ENCODE measurements around the gene MOB3A. TPM values are rescaled to one million over a fixed set of nuclear protein-coding genes. Genes with fewer than 3 reads are reported as not detected.

The MOB3A gene
- total RNA-seq, 2 experiments from 2014 or later: 148 to 156 TPM

DNA sequence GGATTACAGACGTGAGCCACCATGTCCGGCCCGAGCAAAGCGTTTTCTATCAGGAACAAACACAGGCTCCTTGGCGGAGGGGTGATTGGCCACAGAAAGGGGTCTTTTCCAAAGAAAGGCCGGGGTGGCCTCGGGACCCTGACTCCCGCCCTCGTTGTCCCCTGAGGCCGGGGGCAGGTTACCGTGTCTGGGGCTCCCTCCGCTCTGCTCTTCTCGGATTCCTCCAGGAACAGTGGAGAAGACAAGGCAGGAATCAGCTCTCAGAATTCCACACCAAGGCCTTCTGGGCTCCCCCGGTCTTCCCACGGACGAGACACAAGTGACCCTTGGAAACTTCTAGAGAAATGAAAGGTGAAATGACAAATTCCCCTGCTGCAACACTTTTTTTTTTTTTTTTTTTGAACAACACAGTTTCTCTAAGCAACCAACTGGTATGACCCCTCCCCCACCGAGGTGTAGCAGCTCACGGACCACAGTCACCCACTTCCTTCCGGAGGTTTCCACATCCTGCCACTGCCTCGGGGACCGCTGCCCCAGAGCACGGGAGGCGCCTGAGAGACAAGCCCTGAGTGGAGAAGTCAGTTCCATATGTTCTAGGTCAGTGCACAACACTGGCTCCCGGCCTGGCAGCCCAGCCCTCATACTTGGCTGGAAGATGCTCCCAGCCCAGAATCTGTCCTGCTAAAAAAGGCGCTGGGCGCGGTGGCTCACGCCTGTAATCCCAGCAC is 11.0 kb downstream of the MOB3A start:
- ChIA-PET CTCF (interaction anchor here (0.6 to 2.0 kb wide), 2 partner anchors 10 to 151 kb away, joined by 3 to 7 read pairs; no protein-coding TSS in a partner anchor), POLR2A (interaction anchor here (0.9 kb wide), 1 partner anchor 80 kb away, joined by 3 read pairs; no protein-coding TSS in a partner anchor)
- Mint-ChIP-seq H3K9me3 (ENCODE audit: low read depth) (no peaks in the 10 kb centered on the region), H3K27ac (peak overlapping the region; percentile 99), H3K36me3 (ENCODE audit: low read depth) (peaks cover 59% of the 10 kb centered on the region), H3K27me3 (no peaks in the 10 kb centered on the region), H3K4me3 (peak overlapping the region; percentile 96), H3K4me1 (peaks cover 57% of the 10 kb centered on the region)
- ATAC-seq (peak; percentile 64), DNase-seq (peak; percentile 97)
- intact Hi-C loops (cut with DNase I, micrococcal nuclease): loop anchor here (1.0 to 5.0 kb wide), 7 partner anchors 11 to 68 kb away; partner anchors contain the start of genes BTBD2 (in 2 of the 2), AP3D1 (in 1 of the 2), IZUMO4 (in 1 of the 2) and MKNK2 (in 1 of the 2)

DNA sequence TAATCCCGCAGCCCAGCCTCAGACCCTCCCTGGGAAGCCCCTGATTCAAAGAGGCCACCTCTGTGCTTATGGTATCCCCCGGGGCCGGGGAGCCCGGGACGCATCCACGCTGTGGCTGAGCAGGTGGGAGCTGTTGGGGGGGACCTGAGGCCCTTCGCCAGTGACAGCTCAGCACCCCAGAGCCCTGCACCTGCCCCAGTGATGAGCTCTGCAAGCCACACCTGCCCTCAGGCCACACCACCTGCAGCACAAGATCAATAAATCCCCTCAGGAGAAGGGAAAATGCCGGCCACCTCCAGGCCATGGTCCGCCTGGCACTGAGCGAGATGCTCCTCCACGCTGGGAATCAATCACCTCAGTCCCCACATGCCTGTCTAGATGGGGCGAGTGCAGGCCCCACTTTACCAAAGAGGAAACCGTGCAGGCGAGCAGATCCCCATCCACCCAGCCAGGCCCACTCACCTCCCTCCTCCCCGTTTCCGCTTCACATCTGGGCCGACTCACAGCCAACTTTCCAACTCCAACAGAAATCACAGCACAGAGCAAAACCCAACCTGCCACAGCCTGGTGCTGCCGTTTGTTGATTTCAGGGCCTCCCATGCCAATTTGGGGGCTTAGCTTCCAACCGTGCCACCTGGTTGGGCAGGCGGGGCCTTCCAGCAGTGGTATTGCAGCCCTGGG is 12.8 kb downstream of the MOB3A start:
- H3K27me3 Mint-ChIP-seq: no peaks in the 10 kb centered on the region
- peak; percentile 21 for ATAC-seq
- peaks cover 68% of the 10 kb centered on the region for H3K36me3 Mint-ChIP-seq (ENCODE audit: low read depth)
- ChIA-PET POLR2A (interaction anchor here (0.6 to 1.1 kb wide), 3 partner anchors 11 to 186 kb away, joined by 4 to 5 read pairs (median 4); no protein-coding TSS in a partner anchor), CTCF (interaction anchor here (0.6 to 1.2 kb wide), 5 partner anchors 13 to 477 kb away, joined by 3 to 5 read pairs (median 4); no protein-coding TSS in a partner anchor)
- peak; percentile 83 for DNase-seq
- H3K4me3 Mint-ChIP-seq: peak overlapping the region; percentile 96
- intact Hi-C loops (cut with DNase I, micrococcal nuclease): loop anchor here (2.0 to 5.0 kb wide), 2 partner anchors 13 to 66 kb away; partner anchors contain the start of genes BTBD2 (in 2 of the 2), IZUMO4 (in 1 of the 2) and MOB3A (in 1 of the 2)
- H3K4me1 Mint-ChIP-seq: peaks cover 55% of the 10 kb centered on the region
- peak overlapping the region; percentile 99 for H3K27ac Mint-ChIP-seq
- no peaks in the 10 kb centered on the region for H3K9me3 Mint-ChIP-seq (ENCODE audit: low read depth)

DNA sequence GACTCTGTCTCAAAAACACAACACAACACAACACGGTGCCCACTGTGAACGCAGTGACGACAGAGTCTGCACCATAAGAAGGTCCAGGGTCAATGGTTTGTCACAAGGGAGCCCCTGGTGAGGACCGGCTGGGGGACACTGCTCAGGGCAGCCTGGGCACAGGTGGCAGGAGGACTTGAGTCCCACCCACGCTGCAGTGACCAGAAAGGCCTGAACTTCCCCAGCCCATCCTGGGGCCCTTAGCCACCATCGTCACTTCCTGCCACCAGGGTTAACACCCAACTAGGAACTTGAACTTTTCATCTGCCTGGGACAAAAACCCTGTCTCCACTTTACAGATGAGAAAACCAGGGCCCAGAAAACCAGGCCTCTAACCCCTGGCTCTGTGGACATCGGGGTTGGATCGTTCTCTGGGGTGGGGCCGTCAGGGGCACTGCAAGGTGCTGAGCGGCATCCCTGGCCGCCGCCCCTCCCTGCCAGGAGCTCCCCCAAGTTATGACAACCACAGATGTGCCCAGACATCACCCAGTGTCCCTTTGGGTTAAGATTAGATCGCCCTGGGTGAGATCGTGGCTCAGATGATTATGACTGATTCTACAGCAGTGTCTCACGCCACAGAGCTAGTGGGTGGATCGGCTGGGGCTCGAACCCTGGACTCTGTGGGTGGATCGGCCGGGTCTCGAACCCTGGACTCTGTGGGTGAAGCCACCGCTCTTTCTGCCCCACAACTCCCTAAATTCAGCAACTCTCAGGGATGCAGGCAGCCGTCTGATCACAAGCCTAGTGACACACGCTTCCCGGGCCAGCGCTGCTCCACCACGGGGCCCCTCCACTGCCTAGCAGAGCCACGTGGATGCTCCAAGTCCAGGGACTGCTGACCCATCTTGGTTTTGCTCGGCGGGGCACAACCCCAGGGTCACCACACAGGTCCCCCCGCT is 14.0 kb downstream of the MOB3A start:
- peak overlapping the region; percentile 96 for H3K4me3 Mint-ChIP-seq
- DNase-seq (peak; percentile 72), ATAC-seq (peak; percentile 30)
- peak overlapping the region; percentile 99 for H3K27ac Mint-ChIP-seq
- no peaks in the 10 kb centered on the region for H3K9me3 Mint-ChIP-seq (ENCODE audit: low read depth)
- CTCF ChIA-PET: interaction anchor here (0.5 to 1.2 kb wide), 5 partner anchors 12 to 76 kb away, joined by 3 to 5 read pairs (median 4); no protein-coding TSS in a partner anchor
- no peaks in the 10 kb centered on the region for H3K27me3 Mint-ChIP-seq
- H3K36me3 Mint-ChIP-seq (ENCODE audit: low read depth): peaks cover 75% of the 10 kb centered on the region
- POLR2A ChIA-PET: interaction anchor here (0.6 kb wide), 2 partner anchors 25 to 47 kb away, joined by 3 to 4 read pairs; no protein-coding TSS in a partner anchor
- peaks cover 43% of the 10 kb centered on the region for H3K4me1 Mint-ChIP-seq
- intact Hi-C loops (cut with DNase I, micrococcal nuclease): loop anchor here (2.0 to 5.0 kb wide), 2 partner anchors 15 to 65 kb away; partner anchors contain the start of genes BTBD2 (in 2 of the 2), IZUMO4 (in 1 of the 2) and MOB3A (in 1 of the 2)

DNA sequence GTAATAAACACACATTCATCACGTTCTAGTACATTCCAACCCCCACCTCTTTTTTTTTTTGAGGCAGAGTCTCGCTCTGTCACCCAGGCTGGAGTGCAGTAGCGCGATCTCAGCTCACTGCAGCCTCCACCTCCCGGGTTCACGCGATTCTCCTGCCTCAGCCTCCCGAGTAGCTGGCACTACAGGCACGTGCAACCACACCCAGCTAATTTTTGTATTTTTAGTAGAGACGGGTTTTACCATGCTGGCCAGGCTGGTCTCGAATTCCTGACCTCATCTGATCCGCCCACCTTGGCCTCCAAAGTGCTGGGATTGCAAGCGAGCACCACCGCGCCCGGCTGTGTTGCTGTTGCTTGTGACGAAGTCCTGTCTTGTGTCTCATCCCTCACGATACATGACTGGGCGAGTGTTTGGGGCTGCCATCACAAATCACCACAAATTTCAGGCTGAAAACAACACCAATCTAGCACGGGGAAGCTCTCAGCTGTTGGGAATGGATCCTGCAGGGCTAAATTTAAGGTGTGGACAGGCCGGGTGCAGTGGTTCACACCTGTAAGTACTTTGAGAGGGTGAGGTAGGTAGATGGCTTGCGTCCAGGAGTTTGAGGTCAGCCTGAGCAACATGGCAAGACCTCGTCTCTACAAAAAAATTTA is 15.7 kb downstream of the MOB3A start:
- H3K27ac Mint-ChIP-seq: peak overlapping the region; percentile 99
- ATAC-seq (no peak), DNase-seq (no peak)
- H3K4me1 Mint-ChIP-seq: peaks cover 38% of the 10 kb centered on the region
- no peaks in the 10 kb centered on the region for H3K27me3 Mint-ChIP-seq
- ChIA-PET CTCF (interaction anchor here (0.6 to 1.3 kb wide), 3 partner anchors 11 to 531 kb away, joined by 3 to 4 read pairs (median 3); no protein-coding TSS in a partner anchor), POLR2A (no interaction called here)
- intact Hi-C loops (cut with DNase I, micrococcal nuclease): loop anchor here (5.0 kb wide), 1 partner anchor 63 kb away; the partner anchor contains the start of gene BTBD2 (in 2 of the 2)
- peak overlapping the region; percentile 96 for H3K4me3 Mint-ChIP-seq
- H3K9me3 Mint-ChIP-seq (ENCODE audit: low read depth): no peaks in the 10 kb centered on the region
- peaks cover 87% of the 10 kb centered on the region for H3K36me3 Mint-ChIP-seq (ENCODE audit: low read depth)

DNA sequence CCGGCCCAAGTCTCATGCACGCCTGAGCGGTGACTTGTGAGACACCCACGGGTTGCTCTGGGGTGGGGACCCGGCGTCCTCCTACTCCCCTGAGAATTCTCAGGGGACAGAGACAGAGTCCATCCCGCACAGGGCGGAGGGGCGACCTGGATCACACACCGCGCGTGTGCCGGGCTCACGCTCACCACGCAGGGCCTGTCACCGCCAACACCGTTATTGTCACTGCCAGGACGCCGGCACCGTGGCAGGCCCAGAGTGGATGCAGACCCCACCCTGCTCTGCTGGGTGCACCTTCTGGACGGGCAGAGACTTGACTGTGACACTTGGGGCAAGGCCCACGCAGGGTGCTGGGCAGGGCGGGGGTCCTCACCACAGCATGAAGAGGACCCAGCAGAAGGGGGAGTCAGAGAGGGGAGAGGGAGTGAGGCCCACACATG is 16.2 kb downstream of the MOB3A start:
- Mint-ChIP-seq H3K9me3 (ENCODE audit: low read depth) (no peaks in the 10 kb centered on the region), H3K4me3 (peak overlapping the region; percentile 96), H3K36me3 (ENCODE audit: low read depth) (peaks cover 84% of the 10 kb centered on the region), H3K27ac (peak overlapping the region; percentile 99), H3K27me3 (no peaks in the 10 kb centered on the region), H3K4me1 (peaks cover 36% of the 10 kb centered on the region)
- ATAC-seq (no peak), DNase-seq (no peak)
- intact Hi-C loops (cut with DNase I, micrococcal nuclease): loop anchor here (5.0 kb wide), 1 partner anchor 63 kb away; the partner anchor contains the start of gene BTBD2 (in 2 of the 2)
- POLR2A ChIA-PET: no interaction called here
- CTCF ChIA-PET: interaction anchor here (1.3 kb wide), 1 partner anchor 10 kb away, joined by 3 read pairs; no protein-coding TSS in a partner anchor

DNA sequence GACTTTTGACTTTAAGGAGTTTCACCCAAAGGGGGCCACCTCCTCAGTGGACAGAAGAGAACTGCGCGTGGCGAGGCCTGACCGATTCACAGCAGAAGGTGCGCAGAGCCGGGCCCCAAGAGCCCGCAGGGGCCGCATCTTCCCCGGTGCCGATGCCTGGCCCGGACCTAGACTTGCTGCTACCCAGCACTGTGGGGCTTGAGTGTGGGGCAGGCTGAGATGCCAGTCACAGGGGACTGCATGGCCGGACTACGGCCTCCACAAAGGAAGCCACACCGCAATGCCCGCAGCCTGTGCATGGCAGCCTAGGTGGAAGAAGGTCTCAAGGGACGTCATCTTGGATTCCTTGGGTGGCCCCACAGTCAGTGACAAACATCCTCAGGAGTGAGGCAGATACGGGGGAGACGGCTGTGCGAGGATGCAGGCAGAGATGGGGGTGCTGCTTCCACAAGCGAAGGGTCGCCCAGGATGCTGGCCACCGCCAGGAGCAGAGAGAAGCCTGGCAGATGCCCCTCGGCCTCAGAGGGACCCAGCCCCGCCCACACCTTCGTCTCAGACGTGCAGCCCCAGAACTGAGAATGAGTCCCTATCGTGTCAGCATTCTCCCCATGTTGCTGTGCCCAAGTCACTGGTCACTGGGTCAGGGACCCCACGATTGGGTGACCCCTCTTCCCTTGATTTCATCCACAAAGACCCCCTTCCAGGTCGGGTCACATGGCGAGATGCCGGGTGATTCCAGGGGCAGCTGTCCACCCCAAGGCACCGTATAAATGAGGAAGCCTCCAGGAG is 16.9 kb downstream of the MOB3A start:
- POLR2A ChIA-PET: no interaction called here
- Mint-ChIP-seq H3K4me1 (peaks cover 37% of the 10 kb centered on the region), H3K9me3 (ENCODE audit: low read depth) (no peaks in the 10 kb centered on the region), H3K27ac (peak overlapping the region; percentile 99), H3K27me3 (no peaks in the 10 kb centered on the region), H3K4me3 (peak overlapping the region; percentile 96), H3K36me3 (ENCODE audit: low read depth) (peaks cover 83% of the 10 kb centered on the region)
- DNase-seq (no peak), ATAC-seq (no peak)
- intact Hi-C loops (cut with DNase I, micrococcal nuclease): no loop called here
- CTCF ChIA-PET: no interaction called here

DNA sequence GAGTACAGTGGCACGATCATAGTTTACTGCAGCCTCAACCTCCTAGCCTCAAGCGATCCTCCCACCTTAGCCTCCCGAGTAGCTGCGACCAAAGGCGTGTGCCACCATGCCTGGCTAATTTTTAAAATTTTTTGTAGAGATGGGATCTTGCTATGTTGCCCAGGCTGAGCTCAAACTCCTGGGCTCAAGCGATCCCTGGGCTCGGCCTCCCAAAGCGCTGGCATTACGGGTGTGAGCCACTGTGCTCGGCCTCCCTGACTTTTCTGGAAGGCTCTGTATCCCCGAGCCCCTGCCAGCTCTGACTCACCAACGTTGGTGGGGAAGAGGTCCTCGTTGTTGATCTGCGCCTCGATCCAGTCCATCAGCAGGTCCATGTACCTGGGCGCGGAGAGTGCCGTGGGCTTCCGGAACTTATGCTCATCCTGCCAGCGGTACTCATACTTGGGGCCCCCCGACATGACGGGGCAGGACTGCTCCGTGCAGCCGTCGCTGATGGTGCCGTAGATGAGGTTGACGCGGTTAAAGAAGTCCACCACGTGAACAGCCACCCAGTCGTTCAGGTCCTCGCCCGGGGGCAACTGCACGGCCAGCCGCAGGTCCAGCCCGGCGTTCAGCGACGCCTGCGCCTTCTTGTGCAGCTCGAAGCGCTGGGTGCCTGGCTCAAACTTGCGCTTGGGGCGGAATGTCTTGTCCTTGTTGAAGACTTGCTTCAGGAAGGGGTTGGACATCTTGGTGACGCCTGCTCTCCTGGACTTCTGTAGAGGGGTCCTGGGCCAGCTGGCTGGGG is 18.1 kb downstream of the MOB3A start:
- ATAC-seq (no peak), DNase-seq (no peak)
- Mint-ChIP-seq H3K27ac (no peak overlapping the region), H3K27me3 (no peaks in the 10 kb centered on the region), H3K36me3 (ENCODE audit: low read depth) (peaks cover 78% of the 10 kb centered on the region), H3K4me3 (no peak overlapping the region), H3K4me1 (peaks cover 40% of the 10 kb centered on the region), H3K9me3 (ENCODE audit: low read depth) (no peaks in the 10 kb centered on the region)
- intact Hi-C loops (cut with DNase I, micrococcal nuclease): no loop called here
- CTCF ChIA-PET: interaction anchor here (0.5 kb wide), 1 partner anchor 253 kb away, joined by 5 read pairs; no protein-coding TSS in a partner anchor
- POLR2A ChIA-PET: no interaction called here

DNA sequence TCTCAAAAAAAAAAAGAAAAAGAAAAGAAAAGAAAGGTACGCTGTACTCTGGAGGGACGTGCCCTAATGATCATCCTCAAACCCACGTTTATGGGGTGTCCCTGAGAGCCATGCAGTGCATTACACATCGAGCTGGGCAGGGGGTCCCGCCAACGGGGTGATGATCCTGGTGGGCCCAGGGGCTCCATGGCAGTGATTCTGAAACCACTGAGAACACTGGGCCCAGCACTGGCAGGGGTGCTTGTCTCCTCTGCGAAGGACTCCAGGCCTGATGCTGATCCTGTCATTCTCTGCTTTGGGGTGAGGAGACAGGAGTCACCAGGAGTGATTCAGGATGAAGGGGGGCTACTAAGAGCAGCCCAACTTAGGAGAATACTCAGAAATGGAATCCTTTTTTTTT is 18.7 kb downstream of the MOB3A start:
- no peak overlapping the region for H3K27ac Mint-ChIP-seq
- no peaks in the 10 kb centered on the region for H3K9me3 Mint-ChIP-seq (ENCODE audit: low read depth)
- ChIA-PET CTCF (interaction anchor here (0.5 kb wide), 1 partner anchor 252 kb away, joined by 5 read pairs; no protein-coding TSS in a partner anchor), POLR2A (no interaction called here)
- intact Hi-C loops (cut with DNase I, micrococcal nuclease): no loop called here
- no peak overlapping the region for H3K4me3 Mint-ChIP-seq
- ATAC-seq: no peak
- peaks cover 77% of the 10 kb centered on the region for H3K36me3 Mint-ChIP-seq (ENCODE audit: low read depth)
- DNase-seq: no peak
- H3K4me1 Mint-ChIP-seq: peaks cover 42% of the 10 kb centered on the region
- H3K27me3 Mint-ChIP-seq: no peaks in the 10 kb centered on the region

DNA sequence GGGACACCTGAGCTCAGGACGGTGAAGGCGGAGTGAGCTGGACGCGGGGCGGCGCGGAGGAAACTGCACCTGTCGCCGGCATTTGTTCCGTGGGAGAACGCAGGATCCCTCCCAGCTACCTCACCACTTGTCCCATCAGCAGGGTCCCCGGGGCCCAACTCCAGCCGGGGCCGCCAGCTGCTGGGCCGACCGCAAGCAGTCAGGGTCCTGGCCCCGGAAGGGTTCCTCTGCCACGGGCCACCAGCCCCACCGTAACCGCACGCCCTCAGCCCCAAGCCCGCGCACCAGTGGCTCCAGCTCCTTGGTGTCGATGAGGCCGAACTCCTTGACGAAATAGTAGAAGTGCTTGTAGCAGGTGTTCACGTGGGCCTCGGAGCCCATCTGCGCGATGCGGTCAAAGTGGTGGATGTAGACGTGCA is 19.6 kb downstream of the MOB3A start:
- Mint-ChIP-seq H3K27ac (no peak overlapping the region), H3K36me3 (ENCODE audit: low read depth) (peaks cover 77% of the 10 kb centered on the region), H3K27me3 (no peaks in the 10 kb centered on the region), H3K4me1 (peaks cover 40% of the 10 kb centered on the region), H3K9me3 (ENCODE audit: low read depth) (no peaks in the 10 kb centered on the region), H3K4me3 (no peak overlapping the region)
- intact Hi-C loops (cut with DNase I, micrococcal nuclease): no loop called here
- DNase-seq (no peak), ATAC-seq (no peak)
- ChIA-PET POLR2A (interaction anchor here (0.6 kb wide), 2 partner anchors 139 to 190 kb away, joined by 5 read pairs; no protein-coding TSS in a partner anchor), CTCF (interaction anchor here (0.9 kb wide), 1 partner anchor 58 kb away, joined by 3 read pairs; no protein-coding TSS in a partner anchor)

Data from activated CD4-positive, alpha-beta T cell treated with anti-CD3 and anti-CD28 coated beads for 36 hours (primary cell).